WTC11 (cell line): ENCODE data around the gene LTBP1. TPM values are rescaled to one million over a fixed set of nuclear protein-coding genes. Genes with fewer than 3 reads are reported as not detected.

ENCODE experiments used
- ATAC-seq: fragments of 200-7000 bp; cut with Tn5 transposase; 2 replicates; pipeline ENCODE4 v1.10.0; 2021; ENCODE audit warnings: mild to moderate bottlenecking, moderate library complexity
- CTCF ChIA-PET: fragments of 300-600 bp; sonication (Branson Sonifier 250); formaldehyde crosslinking; loops from one replicate; lab custom pipeline; 2021; ENCODE audit warnings: antibody characterized with exemption; lab: Charles Lee
- POLR2A ChIA-PET: fragments of 350-600 bp; sonication (Branson Sonifier 250); formaldehyde crosslinking; loops from one replicate; lab custom pipeline; 2021; ENCODE audit warnings: antibody characterized with exemption; lab: Charles Lee
- DNase-seq: peaks from one replicate; pipeline ENCODE4 v3.0.0; 2021; ENCODE audit warnings: low spot score
- H3K27ac Mint-ChIP-seq: 2 replicates; pipeline ENCODE4 v1.8.0; 2021; ENCODE audit warnings: mixed read lengths
- H3K27me3 Mint-ChIP-seq: 2 replicates; pipeline ENCODE4 v1.8.0; 2021; ENCODE audit warnings: low read depth, mild to moderate bottlenecking, moderate library complexity, mixed read lengths
- H3K36me3 Mint-ChIP-seq: 2 replicates; pipeline ENCODE4 v1.8.0; 2021; ENCODE audit warnings: mixed read lengths
- H3K4me1 Mint-ChIP-seq: 2 replicates; pipeline ENCODE4 v1.8.0; 2022; ENCODE audit warnings: mixed read lengths
- H3K4me3 Mint-ChIP-seq: 2 replicates; pipeline ENCODE4 v1.8.0; 2021; ENCODE audit warnings: mild to moderate bottlenecking, moderate library complexity, mixed read lengths
- H3K9me3 Mint-ChIP-seq: 2 replicates; pipeline ENCODE4 v1.8.0; 2021; ENCODE audit warnings: mixed read lengths
- AFF4 ChIP-seq: sonication (generic); formaldehyde crosslinking; IDR thresholded peaks from 2 replicates; pipeline ENCODE4 v1.8.1; 2023; ENCODE audit warnings: mild to moderate bottlenecking, missing genetic modification reagents, borderline replicate concordance
- CBFB ChIP-seq: sonication (generic); formaldehyde crosslinking; IDR thresholded peaks from 2 replicates; pipeline ENCODE4 v1.8.1; 2022; ENCODE audit warnings: mild to moderate bottlenecking, low read depth, missing genetic modification reagents
- CTCF ChIP-seq: fragments of 200-600 bp; IDR thresholded peaks from 2 replicates; pipeline ENCODE4 v1.8.0; 2022; ENCODE audit warnings: antibody characterized with exemption
- E2F4 ChIP-seq: sonication (generic); formaldehyde crosslinking; IDR thresholded peaks from 2 replicates; pipeline ENCODE4 v1.8.1; 2022; ENCODE audit warnings: low read depth, mild to moderate bottlenecking, moderate library complexity, missing genetic modification reagents, borderline replicate concordance
- ELF4 ChIP-seq: sonication (generic); formaldehyde crosslinking; IDR thresholded peaks from 2 replicates; pipeline ENCODE4 v1.8.1; 2022; ENCODE audit warnings: low read depth, mild to moderate bottlenecking, moderate library complexity, missing genetic modification reagents
- FOXP1 ChIP-seq: sonication (generic); formaldehyde crosslinking; IDR thresholded peaks from 2 replicates; pipeline ENCODE4 v1.8.0; 2022; ENCODE audit warnings: missing genetic modification reagents, mild to moderate bottlenecking, moderate library complexity, borderline replicate concordance
- FOXP4 ChIP-seq: sonication (generic); formaldehyde crosslinking; IDR thresholded peaks from 2 replicates; pipeline ENCODE4 v1.8.0; 2022; ENCODE audit warnings: mild to moderate bottlenecking, missing genetic modification reagents
- HMGXB4 ChIP-seq: sonication (generic); formaldehyde crosslinking; IDR thresholded peaks from 2 replicates; pipeline ENCODE4 v1.8.1; 2023; ENCODE audit warnings: mild to moderate bottlenecking, moderate library complexity, missing genetic modification reagents
- JAZF1 ChIP-seq: fragments of 250-450 bp; sonication (Bioruptor Pico); IDR thresholded peaks from 2 replicates; pipeline ENCODE4 v1.9.0; 2021; ENCODE audit warnings: moderate library complexity, mild to moderate bottlenecking, inconsistent platforms
- NFYB ChIP-seq: sonication (generic); formaldehyde crosslinking; conservative IDR thresholded peaks from 2 replicates; pipeline ENCODE4 v1.8.0; 2022; ENCODE audit warnings: low read depth, missing genetic modification reagents
- NR3C1 ChIP-seq: sonication (generic); formaldehyde crosslinking; conservative IDR thresholded peaks from 2 replicates; pipeline ENCODE4 v1.8.1; 2023; ENCODE audit warnings: low read depth, mild to moderate bottlenecking, missing genetic modification reagents
- PRRX2 ChIP-seq: fragments of 250-450 bp; sonication (Bioruptor Pico); IDR thresholded peaks from 2 replicates; pipeline ENCODE4 v1.8.0; 2021; ENCODE audit warnings: mild to moderate bottlenecking
- STAT6 ChIP-seq: sonication (generic); formaldehyde crosslinking; conservative IDR thresholded peaks from 2 replicates; pipeline ENCODE4 v1.8.1; 2023; ENCODE audit warnings: mild to moderate bottlenecking, low read depth, missing genetic modification reagents, moderate library complexity
- ZNF317 ChIP-seq: sonication (generic); formaldehyde crosslinking; IDR thresholded peaks from 2 replicates; pipeline ENCODE4 v1.8.1; 2023; ENCODE audit warnings: low read depth, mild to moderate bottlenecking, moderate library complexity, missing genetic modification reagents, borderline replicate concordance
- ZNF396 ChIP-seq: fragments of 250-450 bp; sonication (Bioruptor Pico); IDR thresholded peaks from 2 replicates; pipeline ENCODE4 v1.8.0; 2021; ENCODE audit warnings: mild to moderate bottlenecking, moderate library complexity, borderline replicate concordance
- ZNF416 ChIP-seq: fragments of 250-450 bp; sonication (Bioruptor Pico); IDR thresholded peaks from 2 replicates; pipeline ENCODE4 v1.9.0; 2021; ENCODE audit warnings: mild to moderate bottlenecking, inconsistent platforms
- ZNF423 ChIP-seq: fragments of 250-450 bp; sonication (Bioruptor Pico); IDR thresholded peaks from 2 replicates; pipeline ENCODE4 v2.1.2; 2022; ENCODE audit warnings: mild to moderate bottlenecking, moderate library complexity
- total RNA-seq: library from RNA; stranded (reverse); gene quantifications from 3 replicates; pipeline ENCODE4 v1.2.3, GENCODE V29; 2021

LTBP1 gene
- total RNA-seq, 1 experiment from 2014 or later: 33.6 TPM

GRCh38 chr2:32937602-32938448, 8.9 kb upstream of the LTBP1 start:
- Mint-ChIP-seq H3K4me1 (peaks cover 74% of the 10 kb centered on the region), H3K4me3 (no peak overlapping the region), H3K27me3 (no peaks in the 10 kb centered on the region), H3K36me3 (no peaks in the 10 kb centered on the region), H3K9me3 (0 out of 2 replicates have a peak, but pooled peaks cover 3% of the 10 kb centered on the region), H3K27ac (peak overlapping the region; percentile 94)
- ATAC-seq (peak; percentile 91), DNase-seq (peak; percentile 38)
- TF ChIP-seq ZNF317 (CRISPR knock-in tag) (no peak), ZNF396 (CRISPR knock-in tag) (no peak), HMGXB4 (CRISPR knock-in tag) (no peak), ELF4 (CRISPR knock-in tag) (no peak), CBFB (no peak), NR3C1 (CRISPR knock-in tag) (no peak), STAT6 (CRISPR knock-in tag) (no peak), ZNF416 (CRISPR knock-in tag) (no peak), FOXP1 (CRISPR knock-in tag) (no peak), FOXP4 (CRISPR knock-in tag) (no peak), CTCF (no peak), PRRX2 (CRISPR knock-in tag) (no peak), ZNF423 (CRISPR knock-in tag) (no peak), E2F4 (no peak), AFF4 (no peak), NFYB (CRISPR knock-in tag) (no peak), JAZF1 (CRISPR knock-in tag) (no peak)
- ChIA-PET CTCF (interaction anchor here (0.5 kb wide), 1 partner anchor 96 kb away, joined by 3 read pairs; no protein-coding TSS in a partner anchor), POLR2A (interaction anchor here (0.6 kb wide), 1 partner anchor 610 kb away, joined by 5 read pairs; no protein-coding TSS in a partner anchor)
